Activated CD4-positive, CD25-positive, alpha-beta regulatory T cell (primary cell): ENCODE data around the gene WBP1.

ENCODE experiments used
- DNase-seq, 4 experiments: peaks; one replicate each; lab custom pipeline; 2025; lab: John Stamatoyannopoulos, UW

WBP1 gene

GRCh38 chr2:74502720-74503505 lies 44.7 kb downstream of the WBP1 start:
- DNase-seq = peak in 1 of 4 experiments; percentile 32

GRCh38 chr2:74503506-74504475 lies 45.6 kb downstream of the WBP1 start:
- DNase-seq = no peak

DNA sequence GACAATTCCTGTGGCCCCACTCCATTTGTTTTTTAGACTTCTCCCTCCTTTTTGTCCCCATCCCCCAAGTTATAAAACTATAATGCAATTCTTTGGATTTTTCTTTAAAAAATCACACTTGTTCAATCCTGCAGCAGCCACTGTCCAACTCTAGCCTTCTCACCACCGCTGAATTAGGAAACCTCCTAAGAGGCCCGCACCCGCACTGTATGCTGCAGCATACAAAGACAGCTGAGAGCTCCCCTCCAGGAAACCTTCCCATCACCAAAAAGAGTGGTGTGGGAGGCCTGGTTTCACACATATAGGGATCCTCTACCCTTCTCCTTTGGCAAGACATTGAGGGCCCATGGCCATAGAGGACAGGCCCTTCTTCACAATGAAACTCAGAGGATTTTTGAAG lies 46.4 kb downstream of the WBP1 start:
- no peak for DNase-seq

DNA sequence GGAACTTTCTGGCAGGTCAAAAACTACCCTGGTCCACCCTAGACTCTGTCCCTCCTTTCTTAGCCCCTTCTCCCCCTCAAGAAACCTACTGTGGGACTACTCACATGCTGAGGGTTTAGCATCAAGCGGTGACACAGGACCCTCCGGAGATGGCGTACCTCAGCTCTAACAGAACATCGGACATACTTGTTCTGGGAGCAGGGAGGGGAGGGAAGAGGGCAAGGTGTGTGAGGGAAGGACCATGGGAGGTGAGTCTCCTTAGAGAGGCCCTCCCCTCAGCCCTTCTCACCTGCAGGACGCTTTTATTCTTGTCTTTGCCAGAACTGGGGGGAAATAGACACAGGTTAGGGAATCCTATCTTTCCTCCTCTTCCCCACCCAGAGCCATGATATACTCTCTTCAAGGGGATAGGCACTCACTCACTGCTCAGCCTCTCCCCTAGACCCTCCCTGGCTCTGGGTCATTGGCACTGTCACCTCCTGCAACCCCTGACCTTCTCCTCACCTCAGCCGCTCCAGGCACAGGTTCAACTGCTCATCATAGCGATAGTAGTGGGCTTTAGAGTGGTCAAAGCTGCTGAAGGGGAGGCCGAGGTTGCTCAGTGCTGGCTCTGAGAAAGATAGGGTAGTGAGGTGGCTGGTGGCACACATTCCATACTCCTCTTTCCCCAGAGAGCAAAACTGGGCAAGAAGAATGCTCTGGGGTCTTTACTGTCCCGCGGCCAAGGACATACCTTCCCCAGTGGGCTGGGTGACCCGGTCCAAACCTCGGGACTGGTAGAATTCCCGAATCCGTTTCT lies 47.4 kb downstream of the WBP1 start:
- DNase-seq = no peak

DNA sequence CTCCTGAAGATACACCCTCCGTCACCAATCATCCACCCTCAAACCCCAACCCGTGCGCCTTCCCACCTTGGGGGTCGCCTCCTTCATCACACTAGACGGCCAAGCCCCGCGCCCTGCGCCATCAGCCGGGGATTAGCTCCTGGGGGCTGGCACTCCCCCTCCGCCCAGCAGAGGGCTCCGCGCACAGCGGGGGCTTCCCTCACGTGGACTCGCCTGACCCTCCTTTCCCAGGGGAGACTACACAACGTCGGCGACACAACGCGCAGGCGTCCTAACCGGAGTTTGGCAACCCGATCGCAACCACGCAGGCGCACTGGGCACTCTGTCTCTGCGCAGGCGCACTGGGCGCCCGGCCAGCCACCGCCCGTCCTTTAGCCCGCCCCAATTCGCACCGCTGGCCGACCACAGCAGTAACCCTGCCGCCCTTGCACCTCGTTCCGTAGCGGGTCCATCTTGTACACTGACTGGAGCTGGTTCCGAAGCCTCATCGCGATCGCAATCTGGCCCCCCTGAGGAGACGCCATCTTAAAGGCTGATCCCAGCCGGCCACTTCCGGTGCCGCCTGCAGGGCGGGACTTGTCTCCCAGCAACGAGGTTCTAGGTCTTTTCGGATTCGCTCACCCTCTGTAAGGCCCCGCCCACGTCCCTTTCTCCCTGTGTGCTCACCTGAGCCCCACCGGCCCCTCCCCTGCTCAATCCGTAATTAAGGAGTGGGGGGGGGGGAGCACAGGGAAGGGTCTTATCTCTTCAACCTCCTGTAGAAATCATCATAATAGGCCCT lies 49.1 kb downstream of the WBP1 start, which contains the start of gene PCGF1:
Gene PCGF1 (minus strand): TSS at position 551 of the 781 bp plus-strand sequence. CDS start 27 bp downstream, at position 524.
- peak; percentile 94 to 97 (median 97) for DNase-seq

DNA sequence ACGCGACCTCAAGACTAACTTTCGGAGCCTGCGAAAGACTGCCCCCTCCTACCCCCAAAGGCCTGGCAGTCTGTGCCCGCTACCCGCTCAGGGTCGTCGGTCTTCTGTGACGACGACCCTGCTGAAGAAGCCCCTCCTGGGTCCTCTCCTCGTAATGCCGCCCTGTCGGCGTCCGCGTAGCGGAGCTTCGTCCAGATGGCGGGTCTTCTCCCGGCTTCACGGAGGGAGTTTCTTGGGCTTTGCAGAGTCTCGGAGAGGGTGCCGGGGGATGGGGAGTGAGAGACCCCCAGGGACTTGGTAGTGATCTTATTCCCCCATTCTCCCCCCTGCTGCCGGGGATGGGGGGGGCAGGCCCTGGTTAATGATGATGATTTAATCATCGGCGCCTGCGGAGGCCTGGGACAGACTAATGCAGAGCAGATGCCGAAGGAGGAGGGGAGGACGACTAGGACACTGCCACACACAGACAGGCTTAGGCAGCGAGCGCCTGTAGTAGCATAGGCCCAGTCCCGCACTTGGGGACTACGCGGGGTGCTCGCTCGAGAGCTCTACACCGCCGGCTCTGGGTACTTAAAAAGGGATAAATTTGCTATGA lies 49.8 kb downstream of the WBP1 start:
- DNase-seq = peak in 1 of 4 experiments; percentile 10

GRCh38 chr2:74510272-74510671 lies 52.0 kb downstream of the WBP1 start:
- no peak for DNase-seq
